H7 (cell line): ENCODE measurements around the gene KLC3. TPM values are rescaled to one million over a fixed set of nuclear protein-coding genes. Genes with fewer than 3 reads are reported as not detected.
"Not testable (repeated sequence)": the region's sequence is repeated elsewhere in the genome, so short reads cannot be mapped to it uniquely, and the experiment has no call there.

ENCODE experiments used
- DNase-seq: peaks from one replicate; pipeline ENCODE4 v3.0.0; 2012
- H3K27me3 ChIP-seq: 2 replicates; pipeline ENCODE4 v1.6.0; 2011; ENCODE audit warnings: mild to moderate bottlenecking, low read length; ENCODE audit not compliant: control insufficient read depth, insufficient read depth
- H3K36me3 ChIP-seq: replicated peaks from 2 replicates; pipeline ENCODE4 v1.5.1; 2011; ENCODE audit warnings: low read length; ENCODE audit not compliant: control insufficient read depth, insufficient read depth
- H3K4me3 ChIP-seq: 2 replicates; pipeline ENCODE4 v1.5.1; 2011; ENCODE audit warnings: low read depth, mild to moderate bottlenecking, control low read depth, low read length, moderate library complexity; ENCODE audit not compliant: insufficient read depth
- total RNA-seq: library from RNA; depleted of rRNA; stranded (reverse); fragments of >200 nt; shearing (Covaris generic); gene quantifications from 2 replicates; pipeline ENCODE4 v1.2.3, GENCODE V29; 2014

The KLC3 gene
- total RNA-seq, 1 experiment from 2014 or later: 1.8 TPM

- Histone ChIP-seq H3K36me3 (no peaks in the 10 kb centered on the region), H3K27me3 (peaks cover 5% of the 10 kb centered on the region), H3K4me3 (no peak overlapping the region)
- DNase-seq: no peak
These were observed 34.5 kb upstream of the KLC3 start for GRCh38 chr19:45306040-45306439.

DNA sequence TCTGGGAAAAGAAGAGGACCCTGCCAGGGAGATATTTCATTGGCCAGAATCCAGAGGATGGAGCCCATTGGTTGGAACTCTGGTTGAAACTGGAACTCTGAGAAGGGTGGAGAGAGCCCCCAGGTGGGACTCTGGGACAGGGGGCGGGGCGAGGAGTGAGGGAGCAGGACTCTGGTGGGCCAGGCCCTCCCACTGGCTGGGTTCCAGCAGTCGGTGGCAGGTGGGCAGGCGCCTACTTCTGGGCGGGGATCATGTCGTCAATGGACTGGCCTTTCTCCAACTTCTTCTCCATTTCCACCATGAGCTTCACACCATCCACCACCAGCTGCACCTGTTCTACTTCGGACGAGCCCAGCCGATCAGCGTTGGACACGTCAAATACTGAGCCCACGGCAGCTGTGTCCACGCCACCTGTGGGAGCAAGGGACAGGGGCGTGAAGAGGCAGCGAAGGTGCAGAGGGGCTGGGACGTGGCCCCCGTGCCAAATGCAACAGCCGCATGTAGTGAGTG lies 34.0 kb upstream of the KLC3 start:
- peak; percentile 87 for DNase-seq
- no peak overlapping the region for H3K4me3 ChIP-seq
- H3K27me3 ChIP-seq: peaks cover 5% of the 10 kb centered on the region
- H3K36me3 ChIP-seq: no peaks in the 10 kb centered on the region

GRCh38 chr19:45307361-45307760 lies 33.2 kb upstream of the KLC3 start:
- no peaks in the 10 kb centered on the region for H3K36me3 ChIP-seq
- H3K4me3 ChIP-seq: no peak overlapping the region
- DNase-seq: no peak
- peaks cover 5% of the 10 kb centered on the region for H3K27me3 ChIP-seq

- not testable (repeated sequence) for DNase-seq
These were observed 31.2 kb upstream of the KLC3 start for GRCh38 chr19:45309322-45309721.

GRCh38 chr19:45311621-45312020 lies 28.9 kb upstream of the KLC3 start:
- Histone ChIP-seq H3K4me3 (no peak overlapping the region), H3K27me3 (peaks cover 13% of the 10 kb centered on the region), H3K36me3 (no peaks in the 10 kb centered on the region)
- no peak for DNase-seq

More at GRCh38 chr19:45309322-45309721, 31.2 kb upstream of the KLC3 start:
- H3K4me3 ChIP-seq, H3K27me3 ChIP-seq, H3K36me3 ChIP-seq: not testable (repeated sequence)

DNA sequence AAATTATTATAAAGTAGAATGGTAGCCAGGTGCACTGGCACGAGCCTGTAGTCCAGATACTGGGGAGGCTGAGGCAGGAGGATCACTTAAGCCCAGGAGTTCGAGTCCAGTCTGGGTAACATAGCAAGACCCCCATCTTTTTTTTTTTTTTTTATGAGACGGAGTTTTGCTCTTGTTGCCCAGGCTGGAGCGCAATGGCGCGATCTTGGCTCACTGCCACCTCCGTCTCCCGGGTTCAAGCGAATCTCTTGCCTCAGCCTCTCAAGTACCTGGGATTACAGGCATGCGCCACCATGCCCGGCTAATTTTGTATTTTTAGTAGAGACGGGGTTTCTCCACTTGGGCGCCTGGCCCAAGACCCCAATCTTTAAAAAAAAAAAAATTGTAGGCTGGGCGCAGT lies 28.3 kb upstream of the KLC3 start:
- H3K36me3 ChIP-seq, DNase-seq, H3K4me3 ChIP-seq: not testable (repeated sequence)
- peaks cover 13% of the 10 kb centered on the region for H3K27me3 ChIP-seq

GRCh38 chr19:45314708-45315245 lies 25.8 kb upstream of the KLC3 start:
- Histone ChIP-seq H3K4me3 (no peak overlapping the region), H3K27me3 (peaks cover 13% of the 10 kb centered on the region), H3K36me3 (no peaks in the 10 kb centered on the region)
- no peak for DNase-seq

GRCh38 chr19:45315304-45315703 lies 25.2 kb upstream of the KLC3 start:
- no peak overlapping the region for H3K4me3 ChIP-seq
- H3K36me3 ChIP-seq: no peaks in the 10 kb centered on the region
- H3K27me3 ChIP-seq: peaks cover 13% of the 10 kb centered on the region
- no peak for DNase-seq

DNA sequence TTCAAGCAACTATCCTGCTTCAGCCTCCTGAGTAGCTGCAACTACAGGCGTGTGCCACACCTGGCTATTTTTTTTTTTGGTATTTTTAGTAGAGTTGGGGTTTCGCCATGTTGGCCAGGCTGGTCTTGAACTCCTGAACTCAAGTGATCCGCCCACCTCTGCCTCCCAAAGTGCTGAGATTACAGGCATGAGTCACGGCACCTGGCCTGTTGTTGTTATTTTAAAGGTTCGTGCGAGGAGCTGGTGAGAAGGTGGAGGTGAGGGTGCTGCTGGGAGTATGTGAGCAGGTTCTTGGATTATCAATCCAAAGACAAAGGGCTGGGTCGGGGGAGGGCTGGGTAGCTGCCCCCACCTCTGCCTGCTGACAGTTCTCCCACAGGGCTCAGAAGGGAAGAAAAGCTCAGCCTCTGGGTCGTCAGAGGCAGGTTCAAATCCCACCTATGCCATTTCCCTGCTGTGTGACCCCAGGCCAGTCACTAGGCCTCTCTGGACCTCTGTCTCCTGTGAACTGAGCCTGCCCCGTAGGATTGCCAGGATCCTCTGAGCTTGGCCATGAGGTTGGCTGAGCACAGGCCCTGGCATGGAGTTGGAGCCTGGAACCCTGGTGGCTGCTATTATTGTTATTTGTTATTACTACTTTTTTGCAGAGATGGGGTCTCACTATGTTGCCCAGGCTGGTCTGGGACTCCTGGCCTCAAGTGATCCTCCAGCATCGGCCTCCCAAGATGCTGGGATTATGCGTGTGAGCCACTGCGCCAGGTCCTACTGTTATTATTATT lies 19.4 kb upstream of the KLC3 start:
- no peaks in the 10 kb centered on the region for H3K36me3 ChIP-seq
- H3K27me3 ChIP-seq: peaks cover 15% of the 10 kb centered on the region
- no peak overlapping the region for H3K4me3 ChIP-seq
- no peak for DNase-seq

- Histone ChIP-seq H3K4me3 (no peak overlapping the region), H3K27me3 (peaks cover 14% of the 10 kb centered on the region), H3K36me3 (no peaks in the 10 kb centered on the region)
- no peak for DNase-seq
These were observed 18.7 kb upstream of the KLC3 start for GRCh38 chr19:45321848-45322247.

DNA sequence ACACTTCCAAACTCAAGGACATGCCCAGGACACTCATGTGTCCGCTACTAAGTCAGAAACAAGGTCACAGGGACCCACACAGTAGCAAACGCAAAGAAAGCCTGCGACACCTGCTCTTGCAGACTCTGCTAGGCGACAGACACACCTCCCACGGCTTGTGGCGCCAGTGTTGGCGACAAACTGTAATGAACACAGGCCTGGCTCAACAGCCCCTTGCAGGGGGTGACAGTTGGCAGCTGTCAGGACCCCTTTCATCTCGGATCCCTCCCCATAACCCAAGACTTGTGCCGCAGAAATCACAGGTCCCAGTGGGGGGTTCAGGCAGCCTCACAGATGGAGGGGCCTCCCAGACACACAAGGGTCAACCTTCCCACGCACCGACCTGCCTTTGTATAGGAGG lies 18.2 kb upstream of the KLC3 start:
- peak; percentile 64 for DNase-seq
- no peak overlapping the region for H3K4me3 ChIP-seq
- no peaks in the 10 kb centered on the region for H3K36me3 ChIP-seq
- H3K27me3 ChIP-seq: peaks cover 14% of the 10 kb centered on the region

- Histone ChIP-seq H3K4me3 (peak within 1 kb of the TSS; percentile 44), H3K36me3 (no peaks in the 10 kb centered on the region), H3K27me3 (peaks cover 14% of the 10 kb centered on the region)
- peak; percentile 72 for DNase-seq
These were observed 17.7 kb upstream of the KLC3 start, which contains the start of gene CKM for GRCh38 chr19:45322744-45323281. CKM (minus strand) TSS chr19:45322875; CDS start chr19:45319713, 3,162 bp downstream.

DNA sequence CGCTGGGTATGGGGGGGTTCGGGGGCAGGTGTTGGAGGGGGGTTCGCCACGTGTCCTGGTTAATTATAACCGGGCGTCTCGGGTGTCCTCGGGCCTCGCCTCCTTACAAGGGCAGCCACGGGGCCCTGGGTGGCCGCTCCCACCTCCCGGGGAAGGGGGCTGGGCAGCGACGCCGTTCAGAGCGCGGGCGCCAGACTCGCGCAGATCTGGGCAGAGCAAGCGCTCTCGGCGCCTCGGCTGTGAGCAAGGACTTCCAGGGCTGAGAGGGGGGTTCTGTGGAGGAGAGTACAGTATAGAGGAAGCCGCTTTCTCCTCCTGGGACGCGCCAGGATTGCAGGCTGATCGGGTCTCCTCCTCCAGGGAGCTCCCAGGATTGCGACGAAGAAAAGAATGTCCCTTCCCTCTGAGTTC lies 16.9 kb upstream of the KLC3 start:
- Histone ChIP-seq H3K36me3 (no peaks in the 10 kb centered on the region), H3K4me3 (peak overlapping the region; percentile 44), H3K27me3 (peaks cover 14% of the 10 kb centered on the region)
- DNase-seq: peak; percentile 87

DNA sequence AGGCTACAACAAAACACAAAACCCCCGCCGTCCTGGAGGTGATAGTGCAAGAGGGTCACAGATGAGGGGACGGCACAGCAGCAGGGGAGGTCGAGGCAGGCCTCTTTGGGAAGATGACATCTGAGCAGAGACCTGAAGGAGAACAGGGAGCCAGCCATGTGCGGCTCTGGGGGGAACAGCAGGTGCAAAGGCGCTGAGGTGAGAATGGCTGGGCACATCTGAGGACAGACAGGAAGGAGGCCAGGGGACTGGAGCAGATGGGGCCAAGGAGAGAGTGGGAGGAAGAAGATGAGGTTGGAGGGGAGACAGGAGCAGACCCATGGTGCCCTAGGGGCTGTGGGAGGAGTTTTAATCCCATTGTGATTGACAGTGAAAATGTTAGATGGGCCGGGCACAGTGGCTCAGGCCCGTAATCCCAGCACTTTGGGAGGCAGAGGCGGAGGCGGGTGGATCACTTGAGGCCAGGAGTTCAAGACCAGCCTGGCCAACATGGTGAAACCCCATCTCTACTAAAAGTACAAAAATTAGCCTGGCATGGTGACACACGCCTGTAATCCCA lies 16.1 kb upstream of the KLC3 start:
- Histone ChIP-seq H3K36me3 (no peaks in the 10 kb centered on the region), H3K4me3 (no peak overlapping the region), H3K27me3 (peaks cover 14% of the 10 kb centered on the region)
- DNase-seq: no peak
